K562 (cell line): ENCODE data around the gene MED13L. TPM values are rescaled to one million over a fixed set of nuclear protein-coding genes. Genes with fewer than 3 reads are reported as not detected.
A peak's percentile ranks its signal among the peaks of the same experiment; 100 is the strongest.

Source experiments
- E4F1 ChIP-seq: fragments of 250-450 bp; sonication (Bioruptor Pico); IDR thresholded peaks from 2 replicates; pipeline ENCODE4 v1.5.0; 2021; ENCODE audit warnings: mild to moderate bottlenecking, borderline replicate concordance
- FOXA1 ChIP-seq: fragments of 450-650 bp; IDR thresholded peaks from 2 replicates; pipeline ENCODE4 v1.6.1; 2016; ENCODE audit warnings: mild to moderate bottlenecking, borderline replicate concordance
- HDAC2 ChIP-seq: fragments of 450-650 bp; IDR thresholded peaks from 2 replicates; pipeline ENCODE4 v1.6.1; 2016; ENCODE audit warnings: mild to moderate bottlenecking
- KLF16 ChIP-seq: IDR thresholded peaks from 2 replicates; pipeline ENCODE4 v1.6.1; 2016; ENCODE audit warnings: antibody characterized with exemption
- NR2C2 ChIP-seq, 2 experiments: fragments of 200-800 bp in 1 of 2; sonication (Bioruptor generic) in 1 of 2; sonication (generic) in 1 of 2; formaldehyde crosslinking in 1 of 2; IDR thresholded peaks; 2 replicates each; pipeline versions ENCODE4 v1.6.1 to v1.8.0; 2016 to 2022; ENCODE audit warnings: mild to moderate bottlenecking in 1 of 2, missing compliant biosample characterization in 1 of 2, missing genetic modification characterization in 1 of 2, missing genetic modification reagents in 1 of 2
- PHF21A ChIP-seq: fragments of 450-650 bp; IDR thresholded peaks from 2 replicates; pipeline ENCODE4 v1.6.1; 2017; ENCODE audit warnings: low read depth, borderline replicate concordance
- VEZF1 ChIP-seq: fragments of 200-800 bp; sonication (Bioruptor generic); IDR thresholded peaks from 2 replicates; pipeline ENCODE4 v1.6.1; 2017; ENCODE audit warnings: missing genetic modification characterization, missing compliant biosample characterization
- ZBTB12 ChIP-seq: fragments of 250-450 bp; sonication (Bioruptor Pico); IDR thresholded peaks from 2 replicates; pipeline ENCODE4 v1.4.0; 2020
- ZNF766 ChIP-seq: fragments of 200-800 bp; sonication (Bioruptor generic); conservative IDR thresholded peaks from 2 replicates; pipeline ENCODE4 v1.6.1; 2016; ENCODE audit warnings: missing genetic modification characterization, missing compliant biosample characterization
- polyA plus RNA-seq, 8 experiments: library from polyadenylated mRNA; depleted of rRNA in 4 of 8; stranded (reverse) in 5 of 8; unstranded in 3 of 8; fragments of >200 nt; fragmentation: Nextera tagmentation in 2 of 8; fragmentation: Illumina TruSeq in 1 of 8; extraction: Ambion mirVana in 2 of 8; extraction: Trizol in 1 of 8; gene quantifications; 2 replicates each; pipeline versions ENCODE4 v1.2.1 to v1.2.3, GENCODE V29; 2011 to 2014; ENCODE audit warnings: inconsistent platforms in 1 of 8, missing spikeins in 1 of 8
- total RNA-seq, 7 experiments: library from RNA; depleted of rRNA in 6 of 7; stranded (reverse); fragments of >200 nt in 6 of 7; fragmentation: Illumina TruSeq in 2 of 7; extraction: Trizol in 2 of 7; gene quantifications; 2 replicates each; pipeline versions ENCODE4 v1.2.1 to v1.2.3, GENCODE V29; 2011 to 2021; ENCODE audit warnings: low replicate concordance in 1 of 7
- TF ChIP-seq, protein P1 (sequence below), 2 experiments: fragments of 450-650 bp; formaldehyde crosslinking in 1 of 2; IDR thresholded peaks; 2 replicates each; pipeline versions ENCODE4 v1.4.0 to v1.6.1; 2014 to 2020; ENCODE audit warnings: mild to moderate bottlenecking in 2 of 2, borderline replicate concordance in 1 of 2, low read depth in 1 of 2
- TF ChIP-seq, protein P2 (sequence below): sonication (generic); formaldehyde crosslinking; IDR thresholded peaks from 2 replicates; pipeline ENCODE4 v1.9.0; 2022; ENCODE audit warnings: mild to moderate bottlenecking, missing genetic modification reagents

MED13L gene
- total and polyA plus RNA-seq, 9 of the 15 experiments (the other 6 are each of a cell fraction or from before 2014, with no cell fraction given) = 13.4 to 90.3 (median 36.9) TPM

- TF ChIP-seq, protein P1, sequence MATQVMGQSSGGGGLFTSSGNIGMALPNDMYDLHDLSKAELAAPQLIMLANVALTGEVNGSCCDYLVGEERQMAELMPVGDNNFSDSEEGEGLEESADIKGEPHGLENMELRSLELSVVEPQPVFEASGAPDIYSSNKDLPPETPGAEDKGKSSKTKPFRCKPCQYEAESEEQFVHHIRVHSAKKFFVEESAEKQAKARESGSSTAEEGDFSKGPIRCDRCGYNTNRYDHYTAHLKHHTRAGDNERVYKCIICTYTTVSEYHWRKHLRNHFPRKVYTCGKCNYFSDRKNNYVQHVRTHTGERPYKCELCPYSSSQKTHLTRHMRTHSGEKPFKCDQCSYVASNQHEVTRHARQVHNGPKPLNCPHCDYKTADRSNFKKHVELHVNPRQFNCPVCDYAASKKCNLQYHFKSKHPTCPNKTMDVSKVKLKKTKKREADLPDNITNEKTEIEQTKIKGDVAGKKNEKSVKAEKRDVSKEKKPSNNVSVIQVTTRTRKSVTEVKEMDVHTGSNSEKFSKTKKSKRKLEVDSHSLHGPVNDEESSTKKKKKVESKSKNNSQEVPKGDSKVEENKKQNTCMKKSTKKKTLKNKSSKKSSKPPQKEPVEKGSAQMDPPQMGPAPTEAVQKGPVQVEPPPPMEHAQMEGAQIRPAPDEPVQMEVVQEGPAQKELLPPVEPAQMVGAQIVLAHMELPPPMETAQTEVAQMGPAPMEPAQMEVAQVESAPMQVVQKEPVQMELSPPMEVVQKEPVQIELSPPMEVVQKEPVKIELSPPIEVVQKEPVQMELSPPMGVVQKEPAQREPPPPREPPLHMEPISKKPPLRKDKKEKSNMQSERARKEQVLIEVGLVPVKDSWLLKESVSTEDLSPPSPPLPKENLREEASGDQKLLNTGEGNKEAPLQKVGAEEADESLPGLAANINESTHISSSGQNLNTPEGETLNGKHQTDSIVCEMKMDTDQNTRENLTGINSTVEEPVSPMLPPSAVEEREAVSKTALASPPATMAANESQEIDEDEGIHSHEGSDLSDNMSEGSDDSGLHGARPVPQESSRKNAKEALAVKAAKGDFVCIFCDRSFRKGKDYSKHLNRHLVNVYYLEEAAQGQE (IDR thresholded peaks at IDR 0.05; ENCODE audit: borderline replicate concordance) = peak; percentile 55; the same call in 1 of the 2 replicates
- TF ChIP-seq, protein P1 (CRISPR knock-in tag; IDR thresholded peaks at IDR 0.05; ENCODE audit: low read depth) = no peak
- TF ChIP-seq NR2C2 (CRISPR knock-in tag; IDR thresholded peaks at IDR 0.05) = no peak
- no peak for TF ChIP-seq NR2C2 (tag; IDR thresholded peaks at IDR 0.05)
- no peak for TF ChIP-seq ZBTB12 (CRISPR knock-in tag)
- TF ChIP-seq PHF21A = no peak
- no peak for TF ChIP-seq FOXA1
- no peak for TF ChIP-seq E4F1 (CRISPR knock-in tag)
- TF ChIP-seq VEZF1 (CRISPR knock-in tag) = 0 out of 2 replicates have a peak, but pooled peaks have one; percentile 22
- TF ChIP-seq ZNF766 = no peak
- peak; percentile 34; the same call in 1 of the 2 replicates for TF ChIP-seq KLF16
- no peak for TF ChIP-seq HDAC2
- TF ChIP-seq, protein P2, sequence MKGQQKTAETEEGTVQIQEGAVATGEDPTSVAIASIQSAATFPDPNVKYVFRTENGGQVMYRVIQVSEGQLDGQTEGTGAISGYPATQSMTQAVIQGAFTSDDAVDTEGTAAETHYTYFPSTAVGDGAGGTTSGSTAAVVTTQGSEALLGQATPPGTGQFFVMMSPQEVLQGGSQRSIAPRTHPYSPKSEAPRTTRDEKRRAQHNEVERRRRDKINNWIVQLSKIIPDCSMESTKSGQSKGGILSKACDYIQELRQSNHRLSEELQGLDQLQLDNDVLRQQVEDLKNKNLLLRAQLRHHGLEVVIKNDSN (CRISPR knock-in tag) = peak; percentile 51; the same call in 1 of the 2 replicates
These were observed 210.9 kb downstream of the MED13L start (continued) for GRCh38 chr12:116066381-116067230.
